ENCODE results near the gene METRNL.

METRNL gene

GRCh38 chr17:83099570-83100181 lies 20.3 kb downstream of the METRNL start:
- in situ Hi-C loops (cut with MboI; ENCODE audit: low pct_unique_long_range_greater_than_20kb, low sequenced_read_pairs, unreplicated experiment): no loop called here
- no peak for TF ChIP-seq CTCF (IDR thresholded peaks at IDR 0.05; ENCODE audit: extremely low read depth, insufficient read depth, missing control alignments)
- no peak for DNase-seq (ENCODE audit: low spot score)

DNA sequence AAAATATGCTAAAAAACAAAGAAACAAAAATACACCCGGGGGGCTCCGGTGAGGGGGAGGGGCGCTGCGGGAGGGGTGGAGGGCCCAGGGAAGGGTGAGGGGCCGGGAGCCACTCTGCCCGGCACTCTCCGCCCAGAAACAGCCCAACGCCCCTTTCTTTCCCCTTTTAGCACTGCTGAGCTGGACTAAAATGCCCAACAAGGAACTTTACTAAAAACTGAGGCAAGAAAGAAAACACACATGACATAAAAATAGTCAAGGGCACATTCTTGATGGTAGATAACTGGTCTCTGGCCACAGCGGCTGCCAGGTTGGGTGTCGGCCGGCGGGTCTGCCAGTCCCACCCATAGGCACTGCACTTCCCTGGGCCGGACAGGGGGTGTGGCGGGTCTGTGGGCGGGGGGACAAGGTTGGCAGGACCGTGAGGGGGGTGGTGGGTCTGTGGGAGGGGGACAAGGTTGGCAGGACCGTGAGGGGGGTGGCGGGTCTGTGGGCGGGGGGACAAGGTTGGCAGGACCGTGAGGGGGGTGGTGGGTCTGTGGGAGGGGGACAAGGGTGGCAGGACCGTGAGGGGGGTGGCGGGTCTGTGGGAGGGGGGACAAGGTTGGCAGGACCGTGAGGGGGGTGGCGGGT lies 20.9 kb downstream of the METRNL start:
- TF ChIP-seq CTCF (IDR thresholded peaks at IDR 0.05; ENCODE audit: extremely low read depth, insufficient read depth, missing control alignments): no peak
- in situ Hi-C loops (cut with MboI; ENCODE audit: low pct_unique_long_range_greater_than_20kb, low sequenced_read_pairs, unreplicated experiment): no loop called here
- no peak for DNase-seq (ENCODE audit: low spot score)

DNA sequence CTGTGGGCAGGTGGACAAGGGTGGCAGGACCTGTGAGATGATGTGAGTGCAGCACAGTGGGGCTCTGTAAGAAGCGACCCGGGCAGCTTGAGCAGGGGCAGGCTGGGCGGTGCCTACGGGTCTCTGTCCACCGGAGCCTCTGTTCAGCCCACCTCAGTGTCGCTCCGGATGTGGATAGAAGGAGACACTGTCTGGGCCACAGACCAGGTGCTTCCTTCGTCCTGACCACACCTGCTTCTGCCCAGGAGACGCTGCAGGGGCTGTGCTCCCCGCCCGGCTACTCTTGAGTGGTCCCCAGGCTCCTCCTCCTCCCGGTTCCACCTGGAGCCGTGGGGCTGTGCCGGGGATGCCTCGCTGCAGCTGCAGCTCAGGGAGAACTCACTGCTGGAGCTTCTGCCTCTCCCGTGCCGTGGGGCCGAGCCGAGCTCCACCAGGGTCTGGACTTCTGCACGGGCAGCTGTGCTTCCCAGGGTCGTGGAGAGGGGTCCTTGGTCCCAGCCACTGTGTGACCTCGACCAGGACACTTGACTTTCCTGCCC lies 21.5 kb downstream of the METRNL start:
- no peak for DNase-seq (ENCODE audit: low spot score)
- in situ Hi-C loops (cut with MboI; ENCODE audit: low pct_unique_long_range_greater_than_20kb, low sequenced_read_pairs, unreplicated experiment): no loop called here
- no peak for TF ChIP-seq CTCF (IDR thresholded peaks at IDR 0.05; ENCODE audit: extremely low read depth, insufficient read depth, missing control alignments)

GRCh38 chr17:83101805-83102480 lies 22.5 kb downstream of the METRNL start:
- no peak for DNase-seq (ENCODE audit: low spot score)
- in situ Hi-C loops (cut with MboI; ENCODE audit: low pct_unique_long_range_greater_than_20kb, low sequenced_read_pairs, unreplicated experiment): no loop called here
- TF ChIP-seq CTCF (IDR thresholded peaks at IDR 0.05; ENCODE audit: extremely low read depth, insufficient read depth, missing control alignments): no peak

DNA sequence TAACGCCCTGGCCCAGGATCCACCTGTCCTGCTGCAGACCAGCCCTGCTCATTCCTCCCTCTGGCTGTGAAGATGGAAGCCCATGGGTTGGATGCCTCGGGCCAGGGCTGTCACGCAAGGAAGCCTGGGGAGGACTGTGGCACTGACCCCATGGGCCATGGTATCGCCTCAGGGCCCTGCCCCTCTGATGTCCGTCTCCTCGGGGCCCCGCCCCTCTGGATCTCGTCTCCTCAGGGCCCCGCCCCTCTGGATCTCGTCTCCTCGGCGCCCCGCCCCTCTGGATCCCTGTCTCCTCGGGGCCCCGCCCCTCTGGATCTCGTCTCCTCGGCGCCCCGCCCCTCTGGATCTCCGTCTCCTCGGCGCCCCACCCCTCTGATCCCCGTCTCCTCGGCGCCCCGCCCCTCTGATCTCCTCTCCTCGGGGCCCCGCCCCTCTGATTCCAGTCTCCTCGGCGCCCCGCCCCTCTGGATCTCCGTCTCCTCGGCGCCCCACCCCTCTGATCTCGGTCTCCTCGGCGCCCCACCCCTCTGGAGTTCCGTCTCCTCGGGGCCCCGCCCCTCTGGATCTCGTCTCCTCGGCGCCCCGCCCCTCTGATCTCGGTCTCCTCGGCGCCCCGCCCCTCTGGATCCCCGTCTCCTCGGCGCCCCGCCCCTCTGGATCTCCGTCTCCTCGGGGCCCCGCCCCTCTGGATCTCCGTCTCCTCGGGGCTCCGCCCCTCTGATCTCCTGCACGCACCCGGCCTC lies 24.0 kb downstream of the METRNL start:
- TF ChIP-seq CTCF (IDR thresholded peaks at IDR 0.05; ENCODE audit: extremely low read depth, insufficient read depth, missing control alignments): no peak
- DNase-seq (ENCODE audit: low spot score): no peak
- in situ Hi-C loops (cut with MboI; ENCODE audit: low pct_unique_long_range_greater_than_20kb, low sequenced_read_pairs, unreplicated experiment): no loop called here

GRCh38 chr17:83103943-83104311 lies 24.5 kb downstream of the METRNL start:
- no peak for DNase-seq (ENCODE audit: low spot score)
- in situ Hi-C loops (cut with MboI; ENCODE audit: low pct_unique_long_range_greater_than_20kb, low sequenced_read_pairs, unreplicated experiment): no loop called here
- TF ChIP-seq CTCF (IDR thresholded peaks at IDR 0.05; ENCODE audit: extremely low read depth, insufficient read depth, missing control alignments): no peak
